MM.1S (cell line): ENCODE measurements around the gene CHRNA7.

Experiments
- DNase-seq: peaks from one replicate; pipeline ENCODE4 v3.0.0-alpha.2; 2015
- H2AFZ ChIP-seq: fragments of 300-600 bp; sonication (generic); 2 replicates; pipeline ENCODE4 v1.6.0; 2016; ENCODE audit warnings: antibody characterized with exemption, low read length
- H3F3A ChIP-seq: fragments of 300-600 bp; sonication (generic); 2 replicates; pipeline ENCODE4 v1.6.1; 2016; ENCODE audit warnings: mild to moderate bottlenecking, antibody characterized with exemption, low read length, moderate library complexity, mixed read lengths; ENCODE audit not compliant: insufficient read depth
- H3K27ac ChIP-seq: fragments of 300-600 bp; sonication (generic); 2 replicates; pipeline ENCODE4 v1.5.1; 2016; ENCODE audit warnings: mild to moderate bottlenecking, low read length
- H3K27me3 ChIP-seq: fragments of 300-600 bp; sonication (generic); replicated peaks from 2 replicates; pipeline ENCODE4 v1.6.0; 2016; ENCODE audit warnings: low read length; ENCODE audit not compliant: insufficient read depth
- H3K36me3 ChIP-seq: fragments of 300-600 bp; sonication (generic); replicated peaks from 2 replicates; pipeline ENCODE4 v1.6.1; 2016; ENCODE audit warnings: mild to moderate bottlenecking, low read length, mixed read lengths; ENCODE audit not compliant: insufficient read depth
- H3K4me1 ChIP-seq: fragments of 300-600 bp; sonication (generic); 2 replicates; pipeline ENCODE4 v1.6.1; 2016; ENCODE audit warnings: low read length, mixed read lengths
- H3K4me2 ChIP-seq: fragments of 300-600 bp; sonication (generic); 2 replicates; pipeline ENCODE4 v1.6.0; 2016; ENCODE audit warnings: low read depth, low read length
- H3K4me3 ChIP-seq: fragments of 300-600 bp; sonication (generic); 2 replicates; pipeline ENCODE4 v1.5.1; 2016; ENCODE audit warnings: low read length, mixed read lengths
- H3K79me2 ChIP-seq: fragments of 300-600 bp; sonication (generic); 2 replicates; pipeline ENCODE4 v1.6.1; 2016; ENCODE audit warnings: mixed run types, low read length, mixed read lengths
- H3K9ac ChIP-seq: fragments of 300-600 bp; sonication (generic); 2 replicates; pipeline ENCODE4 v1.6.1; 2016; ENCODE audit warnings: low read length, mixed read lengths
- H3K9me2 ChIP-seq: fragments of 300-600 bp; sonication (generic); replicated peaks from 2 replicates; pipeline ENCODE4 v1.6.1; 2016; ENCODE audit warnings: mild to moderate bottlenecking, low read length, mixed read lengths; ENCODE audit not compliant: insufficient read depth
- H3K9me3 ChIP-seq: fragments of 300-600 bp; sonication (generic); replicated peaks from 2 replicates; pipeline ENCODE4 v1.6.1; 2016; ENCODE audit warnings: mild to moderate bottlenecking, low read length, mixed read lengths; ENCODE audit not compliant: insufficient read depth
- H4K20me1 ChIP-seq: fragments of 300-600 bp; sonication (generic); 2 replicates; pipeline ENCODE4 v1.6.1; 2016; ENCODE audit warnings: mild to moderate bottlenecking, low read length, moderate library complexity, mixed read lengths; ENCODE audit not compliant: insufficient read depth
- EZH2 ChIP-seq: fragments of 300-600 bp; sonication (generic); optimal IDR thresholded peaks from 2 replicates; pipeline ENCODE3; 2017; ENCODE audit warnings: low read depth, mild to moderate bottlenecking, antibody characterized with exemption, low read length, mixed read lengths
- EZH2phosphoT487 ChIP-seq: fragments of 300-600 bp; sonication (generic); IDR thresholded peaks from 2 replicates; pipeline ENCODE4 v1.6.1; 2018; ENCODE audit warnings: antibody characterized with exemption, low read length
- TF ChIP-seq, protein P1 (sequence below): fragments of 300-600 bp; sonication (generic); IDR thresholded peaks from 2 replicates; pipeline ENCODE4 v1.5.1; 2016; ENCODE audit warnings: antibody characterized with exemption, low read length, mixed read lengths

The CHRNA7 gene

DNA sequence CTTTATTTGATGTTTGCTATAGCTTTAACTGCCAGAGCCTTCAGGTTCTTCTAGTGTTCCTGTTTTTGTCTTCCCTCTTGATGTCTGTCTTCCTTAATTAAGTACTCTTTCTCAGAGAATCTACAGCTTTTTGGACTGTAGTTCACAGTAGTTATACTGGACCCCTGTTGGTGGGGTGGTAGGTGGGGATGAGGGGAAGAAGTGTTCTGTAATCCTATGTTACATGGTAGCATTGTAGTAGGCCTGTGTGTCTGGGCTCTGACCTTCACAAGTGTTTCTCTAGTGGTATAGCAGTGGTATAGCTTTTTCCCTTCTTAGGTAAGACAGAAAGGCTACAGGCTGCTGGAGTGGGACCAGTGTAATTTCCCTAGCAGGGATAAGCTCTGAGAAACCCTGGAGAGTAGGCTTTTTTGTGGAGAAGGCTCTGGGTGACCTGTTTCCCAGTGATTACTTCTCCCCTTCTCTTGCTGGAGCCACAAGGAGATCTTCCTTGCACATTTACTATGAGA is 59.6 kb downstream of the CHRNA7 start:
- DNase-seq: no peak
- H4K20me1 ChIP-seq: no peaks in the 10 kb centered on the region
- H3K27me3 ChIP-seq: no peaks in the 10 kb centered on the region
- H3K27ac ChIP-seq: no peak overlapping the region
- H3K4me3 ChIP-seq: no peak overlapping the region
- no peak overlapping the region for H3K9ac ChIP-seq
- no peaks in the 10 kb centered on the region for H3K36me3 ChIP-seq
- TF ChIP-seq, protein P1, sequence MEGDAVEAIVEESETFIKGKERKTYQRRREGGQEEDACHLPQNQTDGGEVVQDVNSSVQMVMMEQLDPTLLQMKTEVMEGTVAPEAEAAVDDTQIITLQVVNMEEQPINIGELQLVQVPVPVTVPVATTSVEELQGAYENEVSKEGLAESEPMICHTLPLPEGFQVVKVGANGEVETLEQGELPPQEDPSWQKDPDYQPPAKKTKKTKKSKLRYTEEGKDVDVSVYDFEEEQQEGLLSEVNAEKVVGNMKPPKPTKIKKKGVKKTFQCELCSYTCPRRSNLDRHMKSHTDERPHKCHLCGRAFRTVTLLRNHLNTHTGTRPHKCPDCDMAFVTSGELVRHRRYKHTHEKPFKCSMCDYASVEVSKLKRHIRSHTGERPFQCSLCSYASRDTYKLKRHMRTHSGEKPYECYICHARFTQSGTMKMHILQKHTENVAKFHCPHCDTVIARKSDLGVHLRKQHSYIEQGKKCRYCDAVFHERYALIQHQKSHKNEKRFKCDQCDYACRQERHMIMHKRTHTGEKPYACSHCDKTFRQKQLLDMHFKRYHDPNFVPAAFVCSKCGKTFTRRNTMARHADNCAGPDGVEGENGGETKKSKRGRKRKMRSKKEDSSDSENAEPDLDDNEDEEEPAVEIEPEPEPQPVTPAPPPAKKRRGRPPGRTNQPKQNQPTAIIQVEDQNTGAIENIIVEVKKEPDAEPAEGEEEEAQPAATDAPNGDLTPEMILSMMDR: no peak
- no peak for TF ChIP-seq EZH2phosphoT487
- TF ChIP-seq EZH2: no peak
- H3K4me2 ChIP-seq: no peak overlapping the region
- no peaks in the 10 kb centered on the region for H3K79me2 ChIP-seq
- no peak overlapping the region for H2AFZ ChIP-seq
- H3F3A ChIP-seq: no peaks in the 10 kb centered on the region
- H3K4me1 ChIP-seq: no peaks in the 10 kb centered on the region
- no peaks in the 10 kb centered on the region for H3K9me2 ChIP-seq
- H3K9me3 ChIP-seq: no peaks in the 10 kb centered on the region

DNA sequence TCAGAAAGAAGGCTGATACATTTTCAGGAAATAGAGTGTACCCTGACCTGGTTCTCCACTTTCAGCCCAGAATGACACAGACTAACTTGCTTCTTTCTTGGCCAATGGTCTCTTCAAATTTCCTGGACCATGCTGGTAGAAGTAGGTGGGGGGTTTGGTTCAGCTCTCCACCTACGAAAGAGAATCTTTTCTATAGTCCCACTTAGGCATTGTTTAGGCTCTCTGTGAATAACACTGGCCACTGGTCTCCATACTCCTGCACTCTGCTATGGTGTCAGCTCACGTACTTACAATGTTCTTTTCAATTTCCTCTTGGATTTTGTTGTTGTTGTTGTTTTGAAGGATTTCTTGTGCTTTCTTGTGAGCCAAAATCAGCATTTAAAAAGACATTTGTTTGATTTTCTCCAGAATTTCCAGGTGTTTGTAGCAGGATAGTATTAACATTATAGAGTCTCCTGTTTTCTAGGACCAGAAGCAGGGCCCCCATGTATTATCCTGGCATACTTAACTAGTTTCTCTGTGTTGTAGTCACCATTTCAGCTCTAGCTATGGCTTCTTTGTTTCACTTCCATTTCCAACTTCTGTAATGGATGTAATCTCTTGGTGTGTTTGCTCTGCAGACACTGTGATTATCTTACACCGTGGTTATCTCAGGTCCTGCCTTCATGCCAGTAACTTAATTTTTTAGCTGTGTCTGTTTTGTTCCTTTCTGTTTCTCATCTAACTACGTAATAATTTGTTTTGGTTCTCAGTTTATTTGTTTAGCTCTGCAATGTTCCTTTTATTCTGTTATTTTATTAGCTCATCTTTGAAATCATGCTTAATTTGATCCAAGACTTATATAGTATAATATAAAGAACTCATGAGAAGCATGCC is 61.4 kb downstream of the CHRNA7 start:
- Histone ChIP-seq H3K79me2 (no peaks in the 10 kb centered on the region), H3K9me2 (no peaks in the 10 kb centered on the region), H3K27ac (no peak overlapping the region), H3K9ac (no peak overlapping the region), H3F3A (no peaks in the 10 kb centered on the region), H3K4me1 (no peaks in the 10 kb centered on the region), H3K4me2 (no peak overlapping the region), H3K4me3 (no peak overlapping the region), H3K27me3 (no peaks in the 10 kb centered on the region), H3K9me3 (no peaks in the 10 kb centered on the region), H2AFZ (no peak overlapping the region), H3K36me3 (no peaks in the 10 kb centered on the region), H4K20me1 (no peaks in the 10 kb centered on the region)
- TF ChIP-seq EZH2: no peak
- no peak for DNase-seq

DNA sequence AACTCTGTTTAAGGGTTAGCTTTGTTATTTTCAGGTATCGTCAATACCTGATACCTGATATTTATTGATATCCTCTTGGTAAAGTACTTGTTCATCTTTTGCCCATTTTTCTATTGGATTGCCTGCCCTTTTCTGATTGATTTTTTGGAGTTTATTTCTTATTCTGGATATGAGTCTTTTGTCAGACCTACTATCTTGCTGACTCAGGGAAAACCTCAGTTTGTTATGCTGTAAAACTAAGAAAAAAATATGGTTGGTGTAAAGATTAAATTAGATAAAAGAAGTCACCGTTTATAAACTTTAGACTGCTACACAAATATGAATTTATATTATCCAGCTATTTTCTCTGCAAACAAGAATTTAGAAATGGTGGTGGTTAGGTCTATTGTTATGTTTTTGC is 65.9 kb downstream of the CHRNA7 start:
- H2AFZ ChIP-seq: no peak overlapping the region
- TF ChIP-seq EZH2: no peak
- H3K9ac ChIP-seq: no peak overlapping the region

DNA sequence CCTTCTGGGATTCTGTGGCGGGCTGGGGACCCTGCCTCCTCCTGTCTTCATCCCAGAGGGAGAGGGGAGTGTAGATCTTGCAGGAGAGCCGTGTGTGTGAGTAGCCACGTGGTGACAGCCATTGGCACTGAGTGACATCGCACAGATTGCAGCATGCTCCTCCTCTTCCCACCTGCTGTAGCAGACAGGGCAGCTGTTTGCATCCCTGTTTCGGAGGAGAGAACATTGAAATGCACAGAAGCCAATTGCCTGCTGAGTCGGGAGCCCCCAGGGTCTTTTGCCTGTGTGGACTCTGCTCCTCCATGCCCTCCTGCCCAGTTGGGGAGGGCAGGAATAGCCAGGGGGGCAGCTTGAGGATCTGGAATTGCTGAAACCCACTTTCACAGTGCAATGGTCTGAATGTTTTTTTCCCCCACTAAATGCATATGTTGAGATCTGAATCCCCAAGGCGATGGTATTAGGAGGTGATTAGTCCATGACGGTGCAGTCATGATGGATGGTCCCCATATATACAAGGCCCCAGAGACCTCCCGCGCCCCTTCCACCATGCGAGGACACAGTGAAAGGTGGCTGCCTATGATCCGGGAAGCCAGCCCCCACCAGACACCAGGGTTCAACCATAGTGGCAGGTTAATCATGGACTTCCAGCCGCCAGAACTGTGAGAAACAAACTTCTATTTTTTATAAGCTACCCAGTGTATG is 66.8 kb downstream of the CHRNA7 start:
- no peaks in the 10 kb centered on the region for H3K36me3 ChIP-seq
- no peak for DNase-seq

More for the DNA sequence above, 65.9 kb downstream of the CHRNA7 start:
- no peaks in the 10 kb centered on the region for H3K9me3 ChIP-seq
- no peaks in the 10 kb centered on the region for H3K36me3 ChIP-seq
- H3K4me3 ChIP-seq: no peak overlapping the region
- H3F3A ChIP-seq: no peaks in the 10 kb centered on the region
- H3K4me2 ChIP-seq: no peak overlapping the region
- no peaks in the 10 kb centered on the region for H3K9me2 ChIP-seq
- H3K27ac ChIP-seq: no peak overlapping the region
- no peaks in the 10 kb centered on the region for H4K20me1 ChIP-seq
- H3K27me3 ChIP-seq: no peaks in the 10 kb centered on the region
- H3K79me2 ChIP-seq: no peaks in the 10 kb centered on the region
- DNase-seq: no peak
- H3K4me1 ChIP-seq: no peaks in the 10 kb centered on the region

More for the DNA sequence above, 66.8 kb downstream of the CHRNA7 start:
- no peaks in the 10 kb centered on the region for H3K9me3 ChIP-seq
- H3K4me2 ChIP-seq: no peak overlapping the region
- H3K4me3 ChIP-seq: no peak overlapping the region
- no peak overlapping the region for H2AFZ ChIP-seq
- TF ChIP-seq, protein P1: no peak
- TF ChIP-seq EZH2: no peak
- TF ChIP-seq EZH2phosphoT487: no peak
- no peaks in the 10 kb centered on the region for H4K20me1 ChIP-seq
- H3K79me2 ChIP-seq: no peaks in the 10 kb centered on the region
- H3K27me3 ChIP-seq: no peaks in the 10 kb centered on the region
- no peak overlapping the region for H3K27ac ChIP-seq
- H3K4me1 ChIP-seq: no peaks in the 10 kb centered on the region
- no peak overlapping the region for H3K9ac ChIP-seq
- H3K9me2 ChIP-seq: no peaks in the 10 kb centered on the region
- H3F3A ChIP-seq: no peaks in the 10 kb centered on the region
